ENCODE results near the gene ABHD2.

GRCh38 chr15:89150762-89151664 is 62.8 kb downstream of the ABHD2 start:
- TF ChIP-seq SUZ12 (IDR thresholded peaks at IDR 0.05; ENCODE audit: extremely low read depth, insufficient read depth, insufficient read length) = no peak
- no peak for TF ChIP-seq ZNF274 (IDR thresholded peaks at IDR 0.05; ENCODE audit: low read depth, low read length)
- TF ChIP-seq YY1 (IDR thresholded peaks at IDR 0.05; ENCODE audit: insufficient read depth, insufficient read length) = no peak

Data from NT2/D1 (cell line).